Neural cell (in vitro differentiated cells): ENCODE data around the gene TMBIM6. TPM values are rescaled to one million over a fixed set of nuclear protein-coding genes. Genes with fewer than 3 reads are reported as not detected.

ENCODE experiments used
- H2AFZ ChIP-seq: fragments of 200-600, 300-800 bp; sonication (generic), shearing (Covaris generic); 2 replicates; pipeline ENCODE4 v1.6.0; 2014; ENCODE audit warnings: low read depth, mild to moderate bottlenecking, antibody characterized with exemption, low read length, moderate library complexity
- H3F3A ChIP-seq: fragments of 200-600 bp; shearing (Covaris generic); 2 replicates; pipeline ENCODE4 v1.6.1; 2016; ENCODE audit warnings: mild to moderate bottlenecking, moderate library complexity, mixed read lengths, antibody characterized with exemption, low read length; ENCODE audit not compliant: insufficient read depth, poor library complexity, severe bottlenecking
- H3K27ac ChIP-seq: fragments of 200-600, 300-800 bp; sonication (generic), shearing (Covaris generic); 2 replicates; pipeline ENCODE4 v1.5.1; 2014; ENCODE audit warnings: mild to moderate bottlenecking, low read length, moderate library complexity
- H3K27me3 ChIP-seq: fragments of 300-800, 200-600 bp; sonication (generic), shearing (Covaris generic); 2 replicates; pipeline ENCODE4 v1.6.0; 2014; ENCODE audit warnings: mild to moderate bottlenecking, low read depth, low read length, moderate library complexity; ENCODE audit not compliant: insufficient read depth
- H3K36me3 ChIP-seq: fragments of 300-800, 200-600 bp; sonication (generic), shearing (Covaris generic); 2 replicates; pipeline ENCODE4 v1.5.1; 2014; ENCODE audit warnings: mild to moderate bottlenecking, antibody characterized with exemption, low read length, moderate library complexity; ENCODE audit not compliant: insufficient read depth
- H3K4me2 ChIP-seq: fragments of 300-800, 200-600 bp; sonication (generic), shearing (Covaris generic); 2 replicates; pipeline ENCODE4 v1.6.0; 2014; ENCODE audit warnings: mild to moderate bottlenecking, low read length
- H3K4me3 ChIP-seq: fragments of 300-800, 200-600 bp; sonication (generic), shearing (Covaris generic); 2 replicates; pipeline ENCODE4 v1.5.1; 2014; ENCODE audit warnings: mild to moderate bottlenecking, low read length, moderate library complexity
- H3K79me2 ChIP-seq: fragments of 200-600 bp; shearing (Covaris generic); replicated peaks from 2 replicates; pipeline ENCODE4 v1.6.0; 2014; ENCODE audit warnings: mild to moderate bottlenecking, low read length, moderate library complexity; ENCODE audit not compliant: insufficient read depth
- H3K9ac ChIP-seq: fragments of 300-800, 200-600 bp; sonication (generic), shearing (Covaris generic); 2 replicates; pipeline ENCODE4 v1.6.1; 2016; ENCODE audit warnings: mild to moderate bottlenecking, low read length, mixed read lengths
- H3K9me2 ChIP-seq: fragments of 200-600 bp; shearing (Covaris generic); 2 replicates; pipeline ENCODE4 v1.6.1; 2016; ENCODE audit warnings: mild to moderate bottlenecking, low read length, mixed read lengths; ENCODE audit not compliant: insufficient read depth
- H3K9me3 ChIP-seq: fragments of 200-600, 300-800 bp; sonication (generic), shearing (Covaris generic); 2 replicates; pipeline ENCODE4 v1.6.1; 2016; ENCODE audit warnings: mild to moderate bottlenecking, mixed run types, low read length, moderate library complexity, mixed read lengths
- H4K20me1 ChIP-seq: fragments of 200-600 bp; shearing (Covaris generic); 2 replicates; pipeline ENCODE4 v1.6.1; 2016; ENCODE audit warnings: mild to moderate bottlenecking, mixed run types; ENCODE audit not compliant: insufficient read depth
- EP300 ChIP-seq: fragments of 450-650 bp; conservative IDR thresholded peaks from 2 replicates; pipeline ENCODE4 v1.6.1; 2014; ENCODE audit warnings: antibody characterized with exemption, mild to moderate bottlenecking, moderate library complexity; ENCODE audit not compliant: poor library complexity, severe bottlenecking
- EZH2 ChIP-seq: fragments of 200-600, 300-800 bp; shearing (Covaris generic), sonication (generic); IDR thresholded peaks from 2 replicates; pipeline ENCODE4 v1.6.1; 2014; ENCODE audit warnings: antibody characterized with exemption, low read length, borderline replicate concordance, mild to moderate bottlenecking; ENCODE audit not compliant: insufficient read depth, poor library complexity, severe bottlenecking
- MXI1 ChIP-seq: fragments of 450-650 bp; conservative IDR thresholded peaks from 2 replicates; pipeline ENCODE4 v1.6.1; 2014; ENCODE audit warnings: antibody characterized with exemption, mild to moderate bottlenecking; ENCODE audit not compliant: poor library complexity, severe bottlenecking
- POLR2AphosphoS5 ChIP-seq: IDR thresholded peaks from 2 replicates; pipeline ENCODE4 v1.6.1; 2012
- RAD21 ChIP-seq: fragments of 450-650 bp; conservative IDR thresholded peaks from 2 replicates; pipeline ENCODE4 v1.6.1; 2014; ENCODE audit warnings: antibody characterized with exemption, mild to moderate bottlenecking, moderate library complexity
- REST ChIP-seq: IDR thresholded peaks from 2 replicates; pipeline ENCODE4 v1.6.1; 2012; ENCODE audit warnings: borderline replicate concordance
- SMC3 ChIP-seq: fragments of 450-650 bp; conservative IDR thresholded peaks from 2 replicates; pipeline ENCODE4 v1.6.1; 2014; ENCODE audit warnings: antibody characterized with exemption, mild to moderate bottlenecking, moderate library complexity; ENCODE audit not compliant: poor library complexity
- TAF1 ChIP-seq: IDR thresholded peaks from 2 replicates; pipeline ENCODE4 v1.6.1; 2012; ENCODE audit warnings: low read depth
- polyA plus RNA-seq: library from polyadenylated mRNA; depleted of rRNA; stranded (reverse); fragments of >200 nt; gene quantifications from 2 replicates; pipeline ENCODE4 v1.2.3, GENCODE V29; 2014
- TF ChIP-seq, protein P1 (sequence below): fragments of 450-650 bp; IDR thresholded peaks from 2 replicates; pipeline ENCODE4 v1.5.1; 2014; ENCODE audit warnings: antibody characterized with exemption, mild to moderate bottlenecking, moderate library complexity; ENCODE audit not compliant: poor library complexity, severe bottlenecking

TMBIM6 gene
- polyA plus RNA-seq, 1 donor from 2014 or later: 308 TPM

- Histone ChIP-seq H4K20me1 (no peaks in the 10 kb centered on the region), H3K27ac (no peak overlapping the region), H2AFZ (no peak overlapping the region), H3K79me2 (no peaks in the 10 kb centered on the region), H3K9me3 (no peaks in the 10 kb centered on the region), H3F3A (no peaks in the 10 kb centered on the region), H3K36me3 (no peaks in the 10 kb centered on the region), H3K27me3 (no peaks in the 10 kb centered on the region), H3K9me2 (no peaks in the 10 kb centered on the region), H3K4me2 (no peak overlapping the region), H3K4me3 (no peak overlapping the region), H3K9ac (no peak overlapping the region)
- TF ChIP-seq SMC3: no peak
- TF ChIP-seq EP300: no peak
- TF ChIP-seq POLR2AphosphoS5: no peak
- no peak for TF ChIP-seq RAD21
- TF ChIP-seq, protein P1, sequence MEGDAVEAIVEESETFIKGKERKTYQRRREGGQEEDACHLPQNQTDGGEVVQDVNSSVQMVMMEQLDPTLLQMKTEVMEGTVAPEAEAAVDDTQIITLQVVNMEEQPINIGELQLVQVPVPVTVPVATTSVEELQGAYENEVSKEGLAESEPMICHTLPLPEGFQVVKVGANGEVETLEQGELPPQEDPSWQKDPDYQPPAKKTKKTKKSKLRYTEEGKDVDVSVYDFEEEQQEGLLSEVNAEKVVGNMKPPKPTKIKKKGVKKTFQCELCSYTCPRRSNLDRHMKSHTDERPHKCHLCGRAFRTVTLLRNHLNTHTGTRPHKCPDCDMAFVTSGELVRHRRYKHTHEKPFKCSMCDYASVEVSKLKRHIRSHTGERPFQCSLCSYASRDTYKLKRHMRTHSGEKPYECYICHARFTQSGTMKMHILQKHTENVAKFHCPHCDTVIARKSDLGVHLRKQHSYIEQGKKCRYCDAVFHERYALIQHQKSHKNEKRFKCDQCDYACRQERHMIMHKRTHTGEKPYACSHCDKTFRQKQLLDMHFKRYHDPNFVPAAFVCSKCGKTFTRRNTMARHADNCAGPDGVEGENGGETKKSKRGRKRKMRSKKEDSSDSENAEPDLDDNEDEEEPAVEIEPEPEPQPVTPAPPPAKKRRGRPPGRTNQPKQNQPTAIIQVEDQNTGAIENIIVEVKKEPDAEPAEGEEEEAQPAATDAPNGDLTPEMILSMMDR: no peak
- no peak for TF ChIP-seq TAF1
- no peak for TF ChIP-seq EZH2
- no peak for TF ChIP-seq REST
- TF ChIP-seq MXI1: no peak
Measured at GRCh38 chr12:49797449-49797776, 56.1 kb downstream of the TMBIM6 start.

GRCh38 chr12:49798248-49798647, 56.9 kb downstream of the TMBIM6 start:
- no peak overlapping the region for H3K4me3 ChIP-seq
- H3K27me3 ChIP-seq: no peaks in the 10 kb centered on the region
- H3K9ac ChIP-seq: no peak overlapping the region
- no peaks in the 10 kb centered on the region for H3K9me3 ChIP-seq
- no peak overlapping the region for H3K27ac ChIP-seq
- H2AFZ ChIP-seq: no peak overlapping the region
- no peaks in the 10 kb centered on the region for H3K79me2 ChIP-seq
- H3K9me2 ChIP-seq: no peaks in the 10 kb centered on the region
- no peaks in the 10 kb centered on the region for H3K36me3 ChIP-seq
- H3F3A ChIP-seq: no peaks in the 10 kb centered on the region
- no peaks in the 10 kb centered on the region for H4K20me1 ChIP-seq
- H3K4me2 ChIP-seq: no peak overlapping the region
- TF ChIP-seq POLR2AphosphoS5 (no peak), SMC3 (no peak), RAD21 (no peak)

DNA sequence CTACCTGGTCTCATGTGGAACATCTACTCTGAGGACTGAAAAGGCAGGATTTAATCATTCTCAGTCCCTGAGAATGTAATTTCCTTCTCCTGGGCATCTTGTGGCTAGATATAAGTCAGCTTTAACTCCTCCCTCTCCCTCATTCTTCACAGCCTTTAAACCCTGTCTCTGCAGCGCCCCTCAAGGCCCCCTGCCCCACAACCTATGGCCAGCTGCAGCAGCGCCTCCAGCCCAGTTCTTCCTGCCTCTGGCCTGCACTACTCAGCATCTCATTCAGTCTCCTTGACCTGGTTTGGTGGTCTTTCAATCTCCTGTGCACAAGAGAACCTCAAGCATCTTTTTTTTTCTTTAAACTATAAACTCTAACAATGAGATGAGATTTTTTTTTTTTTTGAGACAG, 57.6 kb downstream of the TMBIM6 start:
- no peak overlapping the region for H2AFZ ChIP-seq
- H3K4me2 ChIP-seq: no peak overlapping the region
- no peaks in the 10 kb centered on the region for H4K20me1 ChIP-seq
- no peaks in the 10 kb centered on the region for H3K9me2 ChIP-seq
- H3K36me3 ChIP-seq: no peaks in the 10 kb centered on the region
- no peak overlapping the region for H3K27ac ChIP-seq
- TF ChIP-seq EZH2 (no peak), REST (no peak), EP300 (no peak)
- TF ChIP-seq, protein P1: no peak
- no peak overlapping the region for H3K4me3 ChIP-seq
- no peak overlapping the region for H3K9ac ChIP-seq
- H3K9me3 ChIP-seq: no peaks in the 10 kb centered on the region
- H3F3A ChIP-seq: no peaks in the 10 kb centered on the region
- no peaks in the 10 kb centered on the region for H3K79me2 ChIP-seq
- no peaks in the 10 kb centered on the region for H3K27me3 ChIP-seq
